ENCODE results near the gene CAMTA1. TPM values are rescaled to one million over a fixed set of nuclear protein-coding genes. Genes with fewer than 3 reads are reported as not detected.

The CAMTA1 gene
- total RNA-seq, 1 donor: 56.1 TPM

DNA sequence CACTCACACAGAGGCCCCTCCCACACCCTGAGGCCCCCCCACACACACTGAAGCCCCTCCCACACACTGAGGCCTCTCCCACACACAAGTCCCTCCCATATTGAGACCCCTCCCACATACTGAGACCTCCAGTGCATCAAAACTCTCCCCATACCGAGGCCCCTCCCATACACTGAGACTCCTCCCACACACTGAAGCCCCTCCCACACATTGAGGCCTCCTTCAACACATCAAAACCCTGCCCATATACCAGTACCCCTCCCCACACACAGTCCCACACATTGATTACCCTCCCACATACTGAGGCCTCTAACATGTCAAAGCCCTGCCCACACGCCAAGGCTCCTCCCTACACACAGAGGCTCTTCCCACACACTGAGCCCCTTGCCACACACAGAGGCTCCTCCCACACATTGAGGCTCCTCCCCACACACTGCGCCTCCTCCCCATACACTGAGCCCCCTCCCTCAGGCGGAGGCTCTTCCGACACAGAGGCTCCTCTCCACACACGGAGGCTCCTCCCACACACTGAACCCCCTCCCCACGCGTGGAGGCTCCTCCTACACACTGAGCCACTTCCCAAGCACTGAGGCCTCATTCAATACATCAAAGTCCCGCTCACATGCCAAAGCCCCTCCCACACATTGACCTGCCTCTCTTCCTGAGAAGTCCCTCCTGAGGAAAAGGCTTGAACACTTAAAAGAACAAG lies 392.3 kb downstream of the CAMTA1 start:
- no peak for TF ChIP-seq CTCF (IDR thresholded peaks at IDR 0.05; ENCODE audit: insufficient read depth, low read depth, low read length)
- DNase-seq (ENCODE audit: low read depth): no peak
- H3K4me3 ChIP-seq (ENCODE audit: low read depth, low read length): no peak overlapping the region

GRCh38 chr1:7178336-7178735 lies 393.1 kb downstream of the CAMTA1 start:
- DNase-seq (ENCODE audit: low read depth): no peak
- no peak overlapping the region for H3K4me3 ChIP-seq (ENCODE audit: low read depth, low read length)
- no peak for TF ChIP-seq CTCF (IDR thresholded peaks at IDR 0.05; ENCODE audit: insufficient read depth, low read depth, low read length)

DNA sequence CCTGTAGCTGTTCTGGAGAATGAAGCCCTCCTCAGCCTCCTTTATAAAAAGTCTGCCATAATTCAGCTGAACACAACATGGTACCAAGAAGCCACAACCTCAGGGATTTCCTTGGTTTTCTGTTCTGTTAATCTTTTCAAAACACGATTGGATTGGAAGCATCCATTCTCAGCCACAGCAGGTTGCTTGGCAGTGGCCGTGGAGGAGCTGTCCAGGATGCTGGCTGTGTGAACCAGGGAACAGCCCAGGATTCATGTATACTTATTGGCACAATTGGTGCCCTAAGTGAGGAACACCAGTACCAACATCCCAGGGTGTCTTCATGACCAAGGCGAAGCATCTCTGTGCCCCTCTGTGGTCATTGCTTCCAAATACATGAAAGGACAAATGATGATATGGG lies 393.5 kb downstream of the CAMTA1 start:
- no peak for TF ChIP-seq CTCF (IDR thresholded peaks at IDR 0.05; ENCODE audit: insufficient read depth, low read depth, low read length)
- no peak for DNase-seq (ENCODE audit: low read depth)
- H3K4me3 ChIP-seq (ENCODE audit: low read depth, low read length): no peak overlapping the region

DNA sequence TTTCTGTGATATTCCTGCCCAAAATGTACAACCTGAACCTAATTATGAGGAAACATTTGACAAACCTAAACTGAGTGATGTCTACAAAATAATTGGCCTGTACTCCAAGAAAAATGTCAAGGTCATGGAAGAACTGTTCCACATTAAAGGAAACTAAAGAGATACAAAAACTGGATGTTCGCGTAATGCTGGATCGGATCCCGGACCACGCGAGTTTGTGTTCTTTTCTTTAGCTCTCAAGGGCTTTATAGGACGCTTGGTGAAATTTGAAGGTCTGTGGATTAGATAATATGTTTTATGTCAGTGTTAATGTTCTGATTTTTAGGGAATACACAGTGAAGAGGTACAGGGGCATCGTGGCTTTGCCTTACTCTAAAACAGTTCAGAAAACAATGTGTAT lies 400.5 kb downstream of the CAMTA1 start:
- TF ChIP-seq CTCF (IDR thresholded peaks at IDR 0.05; ENCODE audit: insufficient read depth, low read depth, low read length): no peak
- H3K4me3 ChIP-seq (ENCODE audit: low read depth, low read length): no peak overlapping the region
- no peak for DNase-seq (ENCODE audit: low read depth)

DNA sequence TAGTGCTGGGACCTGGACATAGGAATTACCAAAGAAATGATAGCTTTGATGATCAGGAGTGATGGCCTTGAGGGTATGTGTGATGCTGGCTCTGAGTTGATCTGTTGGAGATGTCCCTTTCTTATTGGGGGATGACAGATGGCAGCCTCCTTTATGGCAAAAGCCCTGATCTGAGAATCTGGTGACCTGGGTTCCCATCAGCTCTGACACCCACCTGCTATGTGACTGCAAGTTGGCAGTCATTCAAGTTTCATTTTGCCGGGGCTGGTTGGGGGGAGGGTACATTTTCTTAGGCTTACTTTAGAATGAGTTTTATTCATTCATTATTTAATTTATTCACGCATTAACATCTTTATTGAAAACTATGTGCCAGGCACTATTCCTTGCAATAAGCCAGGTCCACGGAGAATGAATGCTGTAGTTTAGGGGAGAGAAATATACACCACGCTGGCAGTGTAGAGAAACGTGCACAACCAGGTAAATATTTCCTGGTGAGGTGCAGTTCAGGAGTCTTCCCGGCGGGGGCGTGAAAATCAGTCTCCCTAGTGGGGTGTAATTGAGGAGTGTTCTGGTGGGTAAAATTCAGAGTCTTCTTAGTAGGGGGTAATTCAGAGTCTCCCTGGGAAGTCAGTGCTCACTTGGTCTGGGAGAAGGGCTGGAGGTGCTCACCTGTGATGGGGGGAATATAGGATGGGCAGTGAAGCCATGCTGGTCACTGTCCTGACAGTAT lies 401.3 kb downstream of the CAMTA1 start:
- H3K4me3 ChIP-seq (ENCODE audit: low read depth, low read length): no peak overlapping the region
- DNase-seq (ENCODE audit: low read depth): no peak
- TF ChIP-seq CTCF (IDR thresholded peaks at IDR 0.05; ENCODE audit: insufficient read depth, low read depth, low read length): no peak

GRCh38 chr1:7187112-7187493 lies 401.8 kb downstream of the CAMTA1 start:
- no peak for DNase-seq (ENCODE audit: low read depth)

More at GRCh38 chr1:7187112-7187493, 401.8 kb downstream of the CAMTA1 start:
- no peak overlapping the region for H3K4me3 ChIP-seq (ENCODE audit: low read depth, low read length)
- no peak for TF ChIP-seq CTCF (IDR thresholded peaks at IDR 0.05; ENCODE audit: insufficient read depth, low read depth, low read length)

Data from fibroblast of villous mesenchyme (primary cell).